COLO829 (cell line): Measurements from ENCODE around the gene MSRB1.
"Not testable (repeated sequence)": the region's sequence is repeated elsewhere in the genome, so short reads cannot be mapped to it uniquely, and the experiment has no call there.

Source experiments
- DNase-seq: peaks from one replicate; pipeline ENCODE4 v3.0.0; 2012; ENCODE audit warnings: low spot score

The MSRB1 gene

GRCh38 chr16:1960665-1961630, 17.9 kb upstream of the MSRB1 start:
- no peak for DNase-seq

- DNase-seq: peak; percentile 75
Observed at GRCh38 chr16:1959269-1960039, 16.5 kb upstream of the MSRB1 start, which contains the start of gene NDUFB10. Gene NDUFB10, plus strand, starts transcription at chr16:1959538. Its CDS starts 87 bp downstream, at chr16:1959625.

- no peak for DNase-seq
Observed at GRCh38 chr16:1958715-1959268, 15.8 kb upstream of the MSRB1 start.

GRCh38 chr16:1958143-1958491, 15.1 kb upstream of the MSRB1 start:
- not testable (repeated sequence) for DNase-seq

GRCh38 chr16:1957434-1958142, 14.6 kb upstream of the MSRB1 start:
- DNase-seq: not testable (repeated sequence)

GRCh38 chr16:1953734-1954133, 10.7 kb upstream of the MSRB1 start:
- DNase-seq: no peak

GRCh38 chr16:1950559-1950958, 7.6 kb upstream of the MSRB1 start:
- no peak for DNase-seq

GRCh38 chr16:1950047-1950446, 7.0 kb upstream of the MSRB1 start:
- DNase-seq: no peak

- no peak for DNase-seq
Observed at GRCh38 chr16:1949507-1949906, 6.5 kb upstream of the MSRB1 start.

GRCh38 chr16:1947369-1947670, 4.3 kb upstream of the MSRB1 start:
- no peak for DNase-seq

- DNase-seq: no peak
Observed at GRCh38 chr16:1946495-1947368, 3.7 kb upstream of the MSRB1 start.

- DNase-seq: no peak
Observed at GRCh38 chr16:1945559-1946391, 2.8 kb upstream of the MSRB1 start.

- no peak for DNase-seq
Observed at GRCh38 chr16:1944612-1945199, 1.7 kb upstream of the MSRB1 start.

GRCh38 chr16:1942047-1942809, 771 bp downstream of the MSRB1 start:
- no peak for DNase-seq

GRCh38 chr16:1941162-1942046, 1.6 kb downstream of the MSRB1 start:
- no peak for DNase-seq

GRCh38 chr16:1940273-1941161, 2.5 kb downstream of the MSRB1 start:
- DNase-seq: no peak

- DNase-seq: not testable (repeated sequence)
Observed at GRCh38 chr16:1939833-1940232, 3.2 kb downstream of the MSRB1 start.
